Karpas-422 (cell line): ENCODE results near the gene SNRNP35. TPM values are rescaled to one million over a fixed set of nuclear protein-coding genes. Genes with fewer than 3 reads are reported as not detected.
"Not testable (repeated sequence)": the region's sequence is repeated elsewhere in the genome, so short reads cannot be mapped to it uniquely, and the experiment has no call there.

Source experiments
- DNase-seq: peaks from one replicate; pipeline ENCODE4 v3.0.0-alpha.2; 2015
- H2AFZ ChIP-seq: fragments of 200-600 bp; sonication (generic); 2 replicates; pipeline ENCODE4 v1.6.1; 2014; ENCODE audit warnings: antibody characterized with exemption, low read length, mixed read lengths
- H3K27ac ChIP-seq: fragments of 200-600 bp; sonication (generic); 2 replicates; pipeline ENCODE4 v1.5.1; 2014; ENCODE audit warnings: mild to moderate bottlenecking, low read length, moderate library complexity
- H3K27me3 ChIP-seq: fragments of 200-600 bp; sonication (generic); 2 replicates; pipeline ENCODE4 v1.6.1; 2014; ENCODE audit warnings: low read length, mixed read lengths
- H3K36me3 ChIP-seq: fragments of 200-600 bp; sonication (generic); 2 replicates; pipeline ENCODE4 v1.6.1; 2014; ENCODE audit warnings: low read length, mixed read lengths; ENCODE audit not compliant: insufficient read depth
- H3K4me1 ChIP-seq: fragments of 200-600 bp; sonication (generic); 2 replicates; pipeline ENCODE4 v1.6.1; 2014; ENCODE audit warnings: mild to moderate bottlenecking, low read length, mixed read lengths
- H3K4me2 ChIP-seq: fragments of 200-600 bp; sonication (generic); 2 replicates; pipeline ENCODE4 v1.6.1; 2014; ENCODE audit warnings: low read length, low read depth, mild to moderate bottlenecking; ENCODE audit not compliant: poor library complexity, severe bottlenecking
- H3K4me3 ChIP-seq: fragments of 200-600 bp; sonication (generic); 2 replicates; pipeline ENCODE4 v1.5.1; 2014; ENCODE audit warnings: mild to moderate bottlenecking, antibody characterized with exemption, low read length, mixed read lengths
- H3K79me2 ChIP-seq: fragments of 200-600 bp; sonication (generic); 2 replicates; pipeline ENCODE4 v1.6.1; 2014; ENCODE audit warnings: mild to moderate bottlenecking, low read length, mixed read lengths
- H3K9ac ChIP-seq: fragments of 200-600 bp; sonication (generic); 2 replicates; pipeline ENCODE4 v1.6.0; 2014; ENCODE audit warnings: low read length
- H3K9me2 ChIP-seq: fragments of 200-600 bp; sonication (generic), shearing (Covaris generic); replicated peaks from 2 replicates; pipeline ENCODE4 v1.6.0; 2014; ENCODE audit warnings: mild to moderate bottlenecking, low read length, moderate library complexity; ENCODE audit not compliant: insufficient read depth
- H3K9me3 ChIP-seq: fragments of 300-700, 200-600 bp; sonication (generic); 2 replicates; pipeline ENCODE4 v1.6.1; 2014; ENCODE audit warnings: low read length, mixed read lengths
- H4K20me1 ChIP-seq: fragments of 200-600 bp; sonication (generic); 2 replicates; pipeline ENCODE4 v1.6.1; 2014; ENCODE audit warnings: mild to moderate bottlenecking, antibody characterized with exemption, low read length, low read depth; ENCODE audit not compliant: insufficient read depth
- total RNA-seq: library from RNA; depleted of rRNA; stranded (reverse); fragments of >200 nt; shearing (Covaris generic); gene quantifications from 2 replicates; pipeline ENCODE4 v1.2.3, GENCODE V29; 2014; ENCODE audit warnings: low replicate concordance

Gene SNRNP35
- total RNA-seq, 1 experiment from 2014 or later: 12.6 TPM

DNA sequence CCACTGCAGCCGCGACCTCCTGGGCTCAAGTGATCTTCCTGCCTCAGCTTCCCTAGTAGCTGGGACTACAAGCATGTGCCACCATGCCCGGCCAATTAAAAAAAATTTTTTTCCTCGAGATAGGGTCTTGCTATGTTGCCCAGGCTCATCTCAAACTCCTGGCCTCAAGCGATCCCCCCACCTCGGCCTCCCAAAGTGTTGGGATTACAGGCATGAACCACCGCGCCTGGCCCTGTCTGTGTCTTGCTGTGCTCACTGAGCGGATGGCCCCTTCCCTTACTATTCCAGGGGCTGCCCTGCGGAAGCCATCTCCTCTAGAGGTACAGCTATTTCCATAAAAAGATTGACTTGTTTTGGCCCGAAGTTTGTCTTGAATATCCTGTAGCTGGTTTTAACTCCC is 20.1 kb downstream of the SNRNP35 start:
- Histone ChIP-seq H2AFZ (no peak overlapping the region), H3K4me1 (peaks cover 13% of the 10 kb centered on the region), H3K4me2 (no peak overlapping the region), H3K9me2 (no peaks in the 10 kb centered on the region), H3K9me3 (no peaks in the 10 kb centered on the region), H3K27me3 (no peaks in the 10 kb centered on the region), H3K4me3 (no peak overlapping the region), H3K27ac (no peak overlapping the region), H3K36me3 (no peaks in the 10 kb centered on the region), H3K9ac (no peak overlapping the region), H3K79me2 (no peaks in the 10 kb centered on the region), H4K20me1 (no peaks in the 10 kb centered on the region)
- DNase-seq: no peak

- no peak overlapping the region for H3K4me2 ChIP-seq
- H3K9me3 ChIP-seq: no peaks in the 10 kb centered on the region
- no peak overlapping the region for H3K27ac ChIP-seq
- H4K20me1 ChIP-seq: no peaks in the 10 kb centered on the region
- H3K27me3 ChIP-seq: no peaks in the 10 kb centered on the region
- no peak for DNase-seq
- H3K36me3 ChIP-seq: no peaks in the 10 kb centered on the region
- H3K9me2 ChIP-seq: no peaks in the 10 kb centered on the region
- no peak overlapping the region for H3K4me3 ChIP-seq
- no peak overlapping the region for H2AFZ ChIP-seq
- H3K79me2 ChIP-seq: no peaks in the 10 kb centered on the region
- peaks cover 13% of the 10 kb centered on the region for H3K4me1 ChIP-seq
- no peak overlapping the region for H3K9ac ChIP-seq
Measured at GRCh38 chr12:123478762-123479161, 20.8 kb downstream of the SNRNP35 start.

DNA sequence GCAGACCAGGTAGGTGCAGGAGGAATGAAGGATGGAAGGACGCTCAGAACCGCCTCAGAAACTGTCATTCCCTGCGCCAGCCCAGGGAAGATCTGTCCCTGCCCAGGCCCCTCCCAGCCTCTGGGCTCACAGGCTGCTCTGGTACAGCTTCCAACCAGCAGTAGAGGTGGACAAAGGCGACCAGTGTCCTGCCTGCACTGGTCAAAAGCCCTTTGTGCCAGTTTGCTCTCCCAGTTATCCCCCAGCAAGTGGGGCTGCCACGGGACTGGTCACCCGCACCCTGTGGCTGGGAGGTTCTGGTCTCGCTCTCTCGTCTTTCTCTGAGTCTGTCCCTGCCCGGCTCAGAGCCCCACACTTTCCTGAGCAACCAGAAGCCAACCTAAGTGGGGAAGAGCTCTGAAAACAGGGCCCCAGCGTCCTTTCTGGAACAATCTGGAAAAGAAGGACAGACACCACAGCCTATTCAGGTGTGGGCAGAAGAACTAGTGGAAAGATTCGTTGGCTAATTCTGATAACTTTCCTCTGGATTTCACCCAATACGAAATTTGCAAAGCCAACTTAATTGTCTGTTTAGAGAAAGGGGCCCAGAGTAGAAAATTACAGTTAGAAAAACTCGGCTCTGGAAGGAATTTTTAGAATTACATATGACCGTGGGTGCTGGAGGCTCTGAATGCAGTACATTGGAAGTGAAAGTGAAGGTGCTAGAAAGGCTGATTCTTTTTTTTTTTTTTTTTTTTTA is 21.7 kb downstream of the SNRNP35 start:
- no peak overlapping the region for H3K4me2 ChIP-seq
- H3K27me3 ChIP-seq: no peaks in the 10 kb centered on the region
- H3K27ac ChIP-seq: no peak overlapping the region
- DNase-seq: no peak
- no peak overlapping the region for H3K9ac ChIP-seq
- no peaks in the 10 kb centered on the region for H3K79me2 ChIP-seq
- H3K36me3 ChIP-seq: no peaks in the 10 kb centered on the region
- H3K9me2 ChIP-seq: no peaks in the 10 kb centered on the region
- H3K9me3 ChIP-seq: no peaks in the 10 kb centered on the region
- H4K20me1 ChIP-seq: no peaks in the 10 kb centered on the region
- peaks cover 13% of the 10 kb centered on the region for H3K4me1 ChIP-seq
- no peak overlapping the region for H3K4me3 ChIP-seq
- H2AFZ ChIP-seq: no peak overlapping the region

- H3K9me2 ChIP-seq, H4K20me1 ChIP-seq, H3K79me2 ChIP-seq, H3K9me3 ChIP-seq, H3K27me3 ChIP-seq, H3K36me3 ChIP-seq: not testable (repeated sequence)
- peak overlapping the region; percentile 86 for H3K4me2 ChIP-seq
- peaks cover 13% of the 10 kb centered on the region for H3K4me1 ChIP-seq
- H3K9ac ChIP-seq: peak overlapping the region; percentile 54
- peak overlapping the region; percentile 39; the same call in 1 of the 2 replicates for H3K27ac ChIP-seq
- peak overlapping the region; percentile 69 for H2AFZ ChIP-seq
- peak; percentile 57 for DNase-seq
- H3K4me3 ChIP-seq: peak overlapping the region; percentile 72
Measured at GRCh38 chr12:123481251-123481650, 23.3 kb downstream of the SNRNP35 start.

DNA sequence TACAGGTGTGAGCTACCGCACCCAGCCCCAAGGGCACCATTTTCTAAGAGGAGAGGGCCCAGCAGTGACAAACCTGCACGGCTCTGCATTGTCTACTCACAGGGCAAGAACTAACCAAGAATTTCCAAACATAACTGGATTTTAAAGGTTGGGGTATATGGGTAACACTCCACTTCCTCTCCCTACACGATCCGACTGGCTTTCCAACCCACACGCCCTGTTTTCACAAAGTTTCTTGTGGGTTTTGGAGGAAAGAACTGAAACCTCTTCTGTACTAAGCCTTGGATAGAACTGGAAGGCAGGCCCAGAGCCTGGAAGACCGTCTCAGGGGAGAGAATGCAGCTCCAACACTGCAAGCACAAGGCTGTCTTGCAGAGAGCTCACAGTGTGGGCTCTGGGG is 24.9 kb downstream of the SNRNP35 start:
- Histone ChIP-seq H3K9ac (no peak overlapping the region), H3K4me3 (no peak overlapping the region), H3K4me1 (peaks cover 13% of the 10 kb centered on the region), H3K27me3 (no peaks in the 10 kb centered on the region), H3K4me2 (no peak overlapping the region), H3K36me3 (no peaks in the 10 kb centered on the region), H3K27ac (no peak overlapping the region), H3K9me2 (no peaks in the 10 kb centered on the region), H3K9me3 (no peaks in the 10 kb centered on the region), H2AFZ (no peak overlapping the region), H4K20me1 (no peaks in the 10 kb centered on the region), H3K79me2 (no peaks in the 10 kb centered on the region)
- no peak for DNase-seq

DNA sequence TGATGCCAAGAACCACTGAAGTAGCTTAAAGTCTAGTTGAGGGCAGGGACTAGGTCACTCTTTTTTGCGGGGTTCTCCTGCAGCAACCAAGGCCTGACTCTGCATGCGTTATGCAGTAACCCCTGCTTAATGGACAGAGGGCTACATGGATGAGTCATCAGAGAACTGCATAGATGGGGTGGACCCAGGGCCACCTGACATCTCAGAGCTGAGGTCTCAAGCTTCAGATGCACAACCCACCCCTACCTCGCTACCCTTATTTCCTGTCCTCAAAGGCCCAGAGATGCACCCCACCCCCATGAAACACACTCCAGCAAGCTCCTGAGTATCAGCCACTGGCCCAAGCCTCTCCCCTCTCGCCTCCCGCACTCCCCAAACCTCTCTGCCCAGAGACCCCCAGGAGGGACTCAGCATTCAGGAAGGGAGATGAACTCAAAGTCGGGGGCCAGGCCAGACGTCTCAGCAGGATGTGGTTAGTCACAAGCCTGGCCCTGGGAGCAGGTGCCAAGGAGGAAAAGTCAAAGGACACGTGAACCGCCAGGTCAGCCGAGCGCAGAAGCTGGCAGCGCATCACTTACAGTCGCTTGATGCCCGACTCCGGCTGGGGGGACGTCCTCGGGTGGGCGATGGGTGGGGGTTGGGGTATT is 25.8 kb downstream of the SNRNP35 start:
- no peaks in the 10 kb centered on the region for H3K36me3 ChIP-seq
- H3K4me1 ChIP-seq: peaks cover 13% of the 10 kb centered on the region
- no peak overlapping the region for H3K4me3 ChIP-seq
- H3K27me3 ChIP-seq: no peaks in the 10 kb centered on the region
- H2AFZ ChIP-seq: no peak overlapping the region
- no peak overlapping the region for H3K9ac ChIP-seq
- H3K9me2 ChIP-seq: no peaks in the 10 kb centered on the region
- H3K27ac ChIP-seq: no peak overlapping the region
- H3K4me2 ChIP-seq: no peak overlapping the region
- no peaks in the 10 kb centered on the region for H4K20me1 ChIP-seq
- H3K9me3 ChIP-seq: no peaks in the 10 kb centered on the region
- no peak for DNase-seq
- H3K79me2 ChIP-seq: no peaks in the 10 kb centered on the region

GRCh38 chr12:123485756-123486155 is 27.8 kb downstream of the SNRNP35 start:
- H3K27ac ChIP-seq: no peak overlapping the region
- H3K27me3 ChIP-seq: no peaks in the 10 kb centered on the region
- no peaks in the 10 kb centered on the region for H3K36me3 ChIP-seq
- H3K9ac ChIP-seq: no peak overlapping the region
- no peak for DNase-seq
- H3K4me2 ChIP-seq: no peak overlapping the region
- H4K20me1 ChIP-seq: no peaks in the 10 kb centered on the region
- H3K9me2 ChIP-seq: no peaks in the 10 kb centered on the region
- H3K4me1 ChIP-seq: peaks cover 7% of the 10 kb centered on the region
- H3K79me2 ChIP-seq: no peaks in the 10 kb centered on the region
- H3K9me3 ChIP-seq: no peaks in the 10 kb centered on the region
- H2AFZ ChIP-seq: no peak overlapping the region
- no peak overlapping the region for H3K4me3 ChIP-seq

GRCh38 chr12:123487428-123487827 is 29.5 kb downstream of the SNRNP35 start:
- no peak overlapping the region for H2AFZ ChIP-seq

More at GRCh38 chr12:123487428-123487827, 29.5 kb downstream of the SNRNP35 start:
- DNase-seq: no peak
- no peaks in the 10 kb centered on the region for H3K9me3 ChIP-seq
- no peak overlapping the region for H3K4me3 ChIP-seq
- H3K9me2 ChIP-seq: no peaks in the 10 kb centered on the region
- no peaks in the 10 kb centered on the region for H3K4me1 ChIP-seq
- no peaks in the 10 kb centered on the region for H4K20me1 ChIP-seq
- no peak overlapping the region for H3K4me2 ChIP-seq
- H3K9ac ChIP-seq: no peak overlapping the region
- no peaks in the 10 kb centered on the region for H3K27me3 ChIP-seq
- no peaks in the 10 kb centered on the region for H3K36me3 ChIP-seq
- H3K79me2 ChIP-seq: no peaks in the 10 kb centered on the region
- H3K27ac ChIP-seq: no peak overlapping the region
